Measurements from ENCODE around the gene ICAM1.
"Not testable (repeated sequence)": the region's sequence is repeated elsewhere in the genome, so short reads cannot be mapped to it uniquely, and the experiment has no call there.

The ICAM1 gene, protein sequence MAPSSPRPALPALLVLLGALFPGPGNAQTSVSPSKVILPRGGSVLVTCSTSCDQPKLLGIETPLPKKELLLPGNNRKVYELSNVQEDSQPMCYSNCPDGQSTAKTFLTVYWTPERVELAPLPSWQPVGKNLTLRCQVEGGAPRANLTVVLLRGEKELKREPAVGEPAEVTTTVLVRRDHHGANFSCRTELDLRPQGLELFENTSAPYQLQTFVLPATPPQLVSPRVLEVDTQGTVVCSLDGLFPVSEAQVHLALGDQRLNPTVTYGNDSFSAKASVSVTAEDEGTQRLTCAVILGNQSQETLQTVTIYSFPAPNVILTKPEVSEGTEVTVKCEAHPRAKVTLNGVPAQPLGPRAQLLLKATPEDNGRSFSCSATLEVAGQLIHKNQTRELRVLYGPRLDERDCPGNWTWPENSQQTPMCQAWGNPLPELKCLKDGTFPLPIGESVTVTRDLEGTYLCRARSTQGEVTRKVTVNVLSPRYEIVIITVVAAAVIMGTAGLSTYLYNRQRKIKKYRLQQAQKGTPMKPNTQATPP

DNA sequence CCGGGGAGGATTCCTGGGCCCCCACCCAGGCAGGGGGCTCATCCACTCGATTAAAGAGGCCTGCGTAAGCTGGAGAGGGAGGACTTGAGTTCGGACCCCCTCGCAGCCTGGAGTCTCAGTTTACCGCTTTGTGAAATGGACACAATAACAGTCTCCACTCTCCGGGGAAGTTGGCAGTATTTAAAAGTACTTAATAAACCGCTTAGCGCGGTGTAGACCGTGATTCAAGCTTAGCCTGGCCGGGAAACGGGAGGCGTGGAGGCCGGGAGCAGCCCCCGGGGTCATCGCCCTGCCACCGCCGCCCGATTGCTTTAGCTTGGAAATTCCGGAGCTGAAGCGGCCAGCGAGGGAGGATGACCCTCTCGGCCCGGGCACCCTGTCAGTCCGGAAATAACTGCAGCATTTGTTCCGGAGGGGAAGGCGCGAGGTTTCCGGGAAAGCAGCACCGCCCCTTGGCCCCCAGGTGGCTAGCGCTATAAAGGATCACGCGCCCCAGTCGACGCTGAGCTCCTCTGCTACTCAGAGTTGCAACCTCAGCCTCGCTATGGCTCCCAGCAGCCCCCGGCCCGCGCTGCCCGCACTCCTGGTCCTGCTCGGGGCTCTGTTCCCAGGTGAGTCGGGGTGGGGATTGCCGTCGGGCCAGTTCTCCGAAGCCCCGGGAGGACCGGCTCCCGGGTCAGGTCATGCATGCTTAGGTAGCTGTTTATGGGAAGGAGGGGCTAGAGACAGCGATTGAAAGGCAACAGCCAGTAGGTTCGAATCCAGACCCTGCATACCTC is at the start of gene ICAM1:
Gene ICAM1, plus strand, starts transcription at position 505 of the 779 bp plus-strand sequence. Its CDS starts 40 bp downstream, at position 545.
- no peak for DNase-seq

DNA sequence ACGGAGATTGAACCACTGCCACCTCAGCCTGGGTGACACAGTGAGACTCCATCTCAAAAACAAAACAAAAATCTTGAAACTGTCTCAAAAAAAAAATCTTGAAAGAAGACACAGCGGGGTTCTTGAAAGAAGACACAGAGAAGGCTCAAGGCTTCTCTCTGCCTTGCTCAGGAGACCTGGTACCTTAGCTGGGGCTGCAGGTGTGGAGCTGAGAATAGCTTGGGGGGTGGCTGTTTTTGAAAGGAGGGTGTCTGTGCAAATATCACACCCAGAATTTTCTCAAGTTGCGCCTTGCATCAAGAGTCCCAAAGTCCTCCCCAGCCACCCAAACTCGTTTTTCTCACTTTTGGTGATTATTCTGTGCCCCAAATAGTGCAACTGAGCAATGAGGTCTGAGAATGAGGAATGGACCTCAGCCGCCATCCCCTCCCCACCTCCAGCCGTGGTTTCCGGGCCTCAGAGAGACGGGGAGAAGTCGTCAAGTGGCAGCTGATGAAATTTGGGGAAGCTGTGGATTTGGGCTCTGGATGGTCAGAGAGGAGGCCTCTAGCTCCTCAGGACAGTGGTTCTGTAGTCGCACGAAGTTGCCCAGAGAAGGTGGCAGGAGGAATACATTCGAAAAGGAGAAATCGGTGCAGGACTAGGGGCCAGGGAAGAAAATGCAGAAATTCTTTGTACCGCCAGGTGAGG is 48.6 kb upstream of the ICAM1 start:
- no peak for DNase-seq

DNA sequence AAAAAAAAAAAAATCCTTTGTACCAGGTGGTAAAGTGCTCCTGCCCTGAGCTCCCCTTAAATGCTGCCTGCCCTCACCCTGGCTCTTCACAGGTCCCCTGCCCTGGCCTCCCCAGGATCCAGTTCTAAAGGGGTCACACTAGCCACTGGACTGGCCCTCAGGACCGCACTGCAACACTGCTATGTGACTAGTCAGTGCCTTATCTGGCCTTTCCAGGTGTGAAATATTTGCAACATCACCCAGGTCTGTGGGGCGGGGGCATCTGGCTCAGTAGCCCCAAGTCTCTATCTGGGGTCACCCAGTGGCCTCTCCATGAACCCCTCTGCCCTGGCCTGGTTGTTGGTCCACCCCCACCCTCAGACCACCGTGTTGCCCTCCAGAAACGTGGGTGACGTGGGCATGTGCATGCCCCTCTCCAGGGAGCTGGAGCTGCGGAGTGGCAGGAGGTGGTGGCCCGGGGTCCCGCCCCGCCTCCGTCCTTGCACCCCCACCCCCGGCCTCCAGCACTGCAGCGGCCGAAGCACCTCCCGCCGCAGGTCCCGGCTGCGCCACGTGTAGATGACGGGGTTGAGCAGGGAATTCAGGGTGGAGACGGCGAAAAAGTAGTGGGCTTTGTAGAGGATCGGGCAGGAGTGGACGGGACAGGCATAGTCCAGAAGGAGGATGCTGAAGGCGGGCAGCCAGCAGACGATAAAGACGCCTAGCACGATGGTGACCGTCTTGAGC is 47.3 kb upstream of the ICAM1 start:
- no peak for DNase-seq

DNA sequence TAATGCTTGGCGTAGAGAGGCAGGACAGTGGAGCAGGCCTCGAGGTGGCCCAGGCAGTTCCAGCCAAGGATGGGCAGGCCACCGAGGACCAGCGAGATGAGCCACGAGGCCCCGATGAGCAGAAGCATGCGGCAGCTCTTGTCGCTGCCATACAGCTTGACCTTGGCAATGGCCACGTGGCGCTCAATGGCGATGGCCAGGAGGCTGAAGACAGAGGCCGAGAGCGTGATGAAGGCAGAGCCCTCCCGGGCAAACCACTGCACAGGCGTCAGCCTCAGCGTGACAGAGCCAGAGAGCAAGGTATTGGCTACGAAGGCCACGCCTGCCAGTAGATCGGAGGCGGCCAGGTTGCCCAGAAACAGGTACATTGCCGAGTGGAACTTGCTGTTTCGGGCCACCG is 46.6 kb upstream of the ICAM1 start:
- no peak for DNase-seq

DNA sequence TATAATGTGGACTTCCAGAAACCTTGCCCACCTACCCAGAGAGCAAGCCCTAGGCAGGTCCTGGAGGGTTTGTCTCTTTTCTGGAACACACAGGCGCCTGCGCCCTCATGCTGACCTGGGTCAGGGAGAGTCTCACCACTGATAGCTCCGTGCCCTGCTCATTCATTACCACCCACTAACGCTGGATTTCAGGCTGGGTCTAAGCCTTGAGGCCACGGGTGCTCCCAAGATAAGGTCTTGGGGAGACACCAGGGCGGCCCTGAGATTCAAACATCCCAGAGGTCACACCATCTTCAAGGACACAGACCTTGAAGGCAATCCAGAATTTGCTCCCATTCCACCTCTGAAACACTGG is 44.9 kb upstream of the ICAM1 start:
- no peak for DNase-seq

DNA sequence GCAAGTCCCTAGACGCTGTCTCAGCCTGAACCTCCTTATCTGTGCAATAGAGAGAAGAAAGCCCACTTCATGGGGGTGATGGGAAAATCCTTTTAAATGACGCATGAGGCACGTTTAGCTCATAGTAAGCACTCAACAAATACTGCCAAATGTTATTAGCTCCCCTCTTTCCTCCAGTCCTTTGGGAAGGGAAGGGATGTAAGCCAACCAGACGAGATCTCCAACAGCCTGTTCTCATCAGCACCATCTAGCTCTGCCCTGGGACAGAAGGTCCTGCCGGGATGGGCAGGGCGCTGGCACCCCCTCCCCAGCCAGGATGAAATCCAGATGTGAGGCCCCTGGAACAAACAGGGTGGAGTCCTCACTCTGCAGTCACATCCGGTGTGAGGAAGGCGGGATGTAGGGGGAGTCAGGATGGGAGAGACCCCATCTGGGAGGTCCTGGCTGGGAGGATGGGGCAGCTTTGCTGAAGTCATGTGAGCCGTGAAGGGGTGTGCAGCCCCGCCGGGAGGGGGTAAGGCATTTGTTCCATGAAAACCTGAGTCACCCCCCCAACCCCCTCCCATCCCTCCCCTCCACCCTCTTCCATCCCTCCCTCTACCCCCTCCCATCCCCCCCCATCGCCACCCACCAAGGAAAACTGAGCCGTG is 44.4 kb upstream of the ICAM1 start:
- no peak for DNase-seq

DNA sequence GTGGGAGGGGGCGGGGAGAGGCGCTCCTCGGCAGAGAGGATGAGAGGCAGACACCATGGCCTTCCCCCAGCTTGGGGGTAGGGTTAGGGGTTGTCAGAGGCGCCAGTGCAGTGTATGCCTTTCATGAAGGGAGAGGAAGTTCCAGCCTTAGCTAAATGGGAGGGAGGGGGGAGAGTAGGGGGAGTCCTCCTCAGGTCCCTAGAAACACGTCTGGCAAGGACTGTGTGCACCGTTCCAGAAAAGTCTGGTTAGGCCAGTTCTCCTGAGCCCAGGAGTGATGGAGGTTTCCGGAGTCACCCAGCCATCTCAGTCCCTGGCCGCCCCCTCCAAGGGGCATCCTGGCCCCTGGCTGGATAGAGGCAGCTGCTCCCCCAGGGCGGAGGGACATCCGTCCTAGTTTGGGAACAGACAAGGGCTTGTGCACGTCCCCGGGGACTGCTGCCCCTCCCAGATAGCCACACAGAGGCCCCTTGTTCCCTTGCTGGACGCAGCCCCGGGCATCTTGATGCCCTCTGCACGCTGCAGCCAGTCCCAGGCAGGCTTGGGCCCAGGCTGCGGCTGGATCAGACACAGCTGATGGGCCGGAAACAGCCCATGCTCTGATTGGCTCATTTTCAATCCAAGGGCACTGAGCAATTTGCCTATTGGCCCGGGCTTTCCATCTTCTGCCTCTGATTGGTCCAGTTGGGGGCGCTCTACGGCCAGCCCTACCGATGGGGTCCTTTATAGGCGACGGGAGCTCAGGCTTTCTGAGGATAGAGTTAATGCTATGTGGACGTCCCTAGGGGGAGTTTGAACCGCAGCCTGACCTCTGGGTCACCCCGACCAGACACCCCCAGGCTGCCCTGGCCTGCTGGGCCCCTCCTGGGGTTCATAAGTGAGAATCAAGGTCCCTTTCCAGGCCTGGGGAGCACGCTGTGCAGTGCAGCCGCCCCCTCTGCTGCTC is 43.6 kb upstream of the ICAM1 start:
- no peak for DNase-seq

DNA sequence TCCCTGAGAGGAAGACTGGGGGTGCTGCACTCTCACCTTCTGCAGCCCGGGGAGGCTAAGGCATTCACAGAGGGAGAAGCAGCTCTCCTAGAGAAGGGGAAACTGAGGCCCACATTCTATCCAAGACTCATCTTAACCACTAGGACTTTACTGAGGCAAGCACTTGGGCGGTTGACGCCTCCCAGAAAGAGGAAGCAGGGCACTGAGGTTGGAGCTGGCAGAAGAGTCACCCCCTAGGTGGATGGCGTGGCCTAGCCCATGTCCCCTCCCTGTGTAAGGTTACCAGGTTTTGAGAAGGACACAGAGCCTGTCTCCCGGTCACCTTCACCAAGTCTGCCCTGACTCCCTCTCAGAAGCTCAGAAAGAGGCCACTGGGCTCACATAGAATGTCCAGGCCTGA is 42.5 kb upstream of the ICAM1 start:
- no peak for DNase-seq

DNA sequence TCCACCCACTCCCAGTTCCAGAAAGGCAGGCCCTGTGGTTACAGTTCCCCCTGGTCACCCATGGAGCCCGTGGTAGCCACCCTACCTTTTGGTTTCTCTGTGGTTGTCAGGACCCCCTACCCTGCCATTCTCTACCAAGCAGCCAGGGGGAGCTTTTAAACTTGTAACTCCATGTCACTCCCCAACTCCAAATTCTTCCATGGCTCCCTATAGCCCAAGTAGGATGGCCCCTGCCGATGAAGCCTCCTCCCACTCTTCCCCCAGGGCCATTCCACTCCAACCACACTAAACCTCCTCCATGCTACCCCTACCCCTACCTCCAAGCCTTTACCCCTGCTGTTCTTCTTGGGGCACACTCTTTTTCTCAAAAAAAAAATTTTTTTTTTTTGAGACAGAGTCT is 42.0 kb upstream of the ICAM1 start:
- no peak for DNase-seq

DNA sequence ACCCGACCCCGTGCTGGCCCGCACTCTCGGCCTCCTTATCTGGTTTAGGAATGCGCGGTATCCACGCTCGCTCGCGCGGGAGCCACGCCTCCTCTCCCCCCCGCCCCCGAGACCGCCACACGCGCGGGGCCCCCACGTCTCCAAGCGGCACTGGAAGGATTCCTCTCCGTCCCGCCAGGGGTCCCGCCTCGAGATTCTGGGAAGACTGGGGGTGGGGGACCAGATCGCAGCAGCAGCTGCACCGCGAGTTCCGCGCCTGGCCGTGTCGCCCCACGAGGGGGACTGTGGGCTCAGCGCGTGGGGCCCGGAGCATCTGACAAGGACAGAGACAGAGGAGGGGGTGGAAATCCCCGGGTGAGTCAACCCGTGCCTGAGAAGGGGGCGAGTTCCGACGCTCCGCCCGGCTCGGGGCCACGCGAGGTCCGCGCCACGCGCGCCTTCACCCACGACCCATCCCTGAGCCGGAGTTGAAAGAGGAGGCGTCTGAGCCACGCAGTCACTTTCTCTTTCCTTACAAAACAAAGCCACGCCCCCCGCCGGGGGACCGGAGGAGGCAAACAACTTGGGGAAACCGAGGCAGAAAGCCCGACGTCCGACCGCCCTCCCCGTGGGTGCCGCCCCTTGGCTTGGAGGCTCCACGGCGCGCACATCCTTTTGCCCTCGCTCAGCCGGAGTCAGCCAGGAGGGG is 40.6 kb upstream of the ICAM1 start:
- no peak for DNase-seq

DNA sequence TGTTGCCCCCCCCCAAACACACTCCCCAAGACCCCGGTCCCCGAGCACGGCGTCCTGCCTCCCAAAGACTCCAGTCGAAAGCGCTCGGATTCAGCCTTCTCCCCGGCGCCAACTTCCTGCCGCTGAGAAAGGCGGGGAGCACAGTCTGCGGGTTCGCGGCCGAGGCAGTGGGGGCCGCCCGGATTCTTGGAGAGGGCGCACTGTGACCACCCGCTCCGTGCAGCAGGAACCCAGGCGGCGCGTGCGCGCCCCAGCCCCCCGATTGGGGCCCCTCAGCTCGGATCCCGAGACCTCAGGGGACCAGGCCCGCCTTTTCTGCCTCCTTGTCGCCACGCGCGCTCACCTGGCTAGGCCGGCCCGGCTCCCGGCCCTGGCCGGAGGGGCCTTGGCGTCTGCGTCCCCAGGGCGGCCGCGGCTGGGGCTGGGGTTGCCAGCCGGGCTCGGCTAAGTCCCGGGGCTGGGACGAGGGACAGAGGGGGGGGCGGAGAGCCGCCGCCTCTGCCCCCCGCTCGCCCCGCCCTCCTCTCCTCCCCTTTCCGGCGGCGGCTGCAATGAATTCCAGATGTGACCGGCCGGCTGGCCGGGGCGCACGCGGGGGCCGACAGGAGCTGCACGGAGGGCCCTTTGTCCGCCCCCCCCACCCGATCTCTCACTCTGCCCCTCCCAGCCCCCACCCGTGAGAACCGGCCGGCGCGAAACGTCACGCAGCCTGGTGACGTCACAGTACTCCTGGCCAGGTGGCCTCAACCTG is 39.9 kb upstream of the ICAM1 start, which contains the start of gene S1PR2:
Gene S1PR2, minus strand, starts transcription at position 471 of the 751 bp plus-strand sequence. CDS start 6,426 bp downstream, outside the sequence.
- DNase-seq = peak; percentile 60

DNA sequence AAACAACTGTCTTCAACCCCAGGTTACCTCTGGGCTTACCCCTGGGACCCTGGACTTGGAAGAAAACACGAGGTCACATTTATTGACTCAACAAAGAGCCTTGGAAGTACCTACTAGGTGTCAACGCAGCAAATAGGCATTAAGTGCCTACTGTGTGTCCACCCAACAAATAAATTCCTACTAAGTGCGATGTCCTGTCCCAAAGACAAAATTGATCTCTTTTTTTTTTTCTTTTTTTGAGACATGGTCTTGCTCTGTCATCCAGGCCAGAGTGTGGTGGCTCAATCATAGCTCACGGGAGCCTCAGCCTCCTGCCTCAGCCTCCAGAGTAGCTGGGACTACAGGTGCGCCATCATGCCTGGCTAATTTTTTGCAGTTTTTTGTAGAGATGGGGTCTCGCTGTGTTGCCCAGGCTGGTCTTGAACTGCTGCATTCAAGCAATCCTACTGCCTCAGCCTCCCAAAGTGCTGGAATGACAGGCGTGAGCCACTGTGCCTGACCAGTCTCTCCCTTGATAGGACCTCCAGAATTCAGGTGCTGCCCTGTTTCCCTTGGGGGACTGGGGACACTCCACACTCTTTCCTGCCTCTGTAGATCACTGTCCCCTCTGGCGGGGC is 39.2 kb upstream of the ICAM1 start:
- DNase-seq = no peak

DNA sequence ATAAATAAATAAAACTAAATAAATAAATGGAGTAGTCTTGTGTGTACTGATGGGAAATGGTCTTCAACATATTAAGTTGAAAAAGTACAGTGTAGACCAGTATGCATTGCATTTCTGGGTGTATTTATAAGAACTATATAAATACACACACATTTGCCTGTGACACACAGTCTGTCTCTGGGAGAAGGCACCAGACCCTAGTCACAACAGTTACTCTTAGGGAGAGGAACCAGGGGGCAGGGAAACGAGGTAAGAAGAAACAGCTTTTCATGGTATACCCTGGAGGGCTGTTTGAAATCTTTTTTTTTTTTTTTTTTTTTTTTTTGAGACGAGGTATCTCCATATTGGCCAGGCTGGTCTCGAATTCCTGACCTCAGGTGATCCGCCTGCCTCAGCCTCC is 37.0 kb upstream of the ICAM1 start:
- no peak for DNase-seq

DNA sequence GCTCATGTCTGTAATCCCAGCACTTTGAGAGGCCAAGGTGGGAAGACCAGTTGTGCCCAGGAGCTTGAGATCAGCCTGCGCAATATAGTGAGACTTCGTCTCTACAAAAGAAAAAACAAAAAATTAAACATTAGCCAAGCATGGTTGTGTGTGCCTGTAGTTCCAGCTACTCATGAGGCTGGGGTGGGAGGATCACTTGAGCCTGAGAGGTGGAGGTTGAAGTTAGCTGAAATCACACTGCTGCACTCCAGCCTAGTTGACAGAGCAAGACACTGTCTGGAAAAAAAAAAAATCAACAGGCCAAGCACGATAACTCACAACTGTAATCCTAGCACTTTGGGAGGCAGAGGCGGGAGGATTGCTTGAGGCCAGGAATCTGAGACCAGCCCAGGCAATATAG is 35.9 kb upstream of the ICAM1 start:
- DNase-seq = no peak

DNA sequence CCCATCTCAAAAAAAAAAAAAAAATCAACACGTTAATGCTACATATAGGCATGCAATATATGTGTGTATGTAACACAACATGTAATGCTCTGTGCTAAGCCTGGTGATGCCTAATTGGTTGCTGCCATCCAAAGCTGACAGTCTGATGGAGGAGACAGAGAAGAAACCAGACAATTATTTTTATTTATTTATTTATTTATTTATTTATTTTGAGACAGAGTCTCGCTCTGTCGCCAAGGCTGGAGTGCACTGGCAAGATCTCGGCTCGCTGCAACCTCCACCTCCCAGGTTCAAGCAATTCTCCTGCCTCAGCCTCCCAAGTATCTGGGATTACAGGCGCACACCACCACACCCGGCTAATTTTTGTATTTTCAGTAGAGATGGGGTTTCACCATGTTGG is 35.5 kb upstream of the ICAM1 start:
- DNase-seq = not testable (repeated sequence)

DNA sequence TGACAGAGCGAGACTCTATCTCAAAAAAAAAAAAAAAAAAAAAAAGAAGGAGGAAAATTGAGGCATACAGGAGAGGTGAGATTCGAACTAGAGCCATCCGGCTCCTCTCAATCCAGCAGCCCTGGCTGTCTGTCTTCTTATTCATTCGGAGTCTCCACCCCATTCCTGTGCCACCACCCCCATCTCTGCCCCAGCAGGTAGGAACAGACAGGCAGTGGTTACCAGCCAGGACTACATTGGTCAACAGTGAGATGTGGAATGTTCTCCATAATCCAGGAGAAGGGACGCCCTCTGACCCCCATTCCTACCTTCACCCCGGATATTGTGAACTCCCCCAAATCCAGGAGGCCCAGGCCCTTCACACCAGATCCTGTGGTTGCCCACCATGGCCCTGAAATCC is 33.2 kb upstream of the ICAM1 start:
- DNase-seq = no peak

DNA sequence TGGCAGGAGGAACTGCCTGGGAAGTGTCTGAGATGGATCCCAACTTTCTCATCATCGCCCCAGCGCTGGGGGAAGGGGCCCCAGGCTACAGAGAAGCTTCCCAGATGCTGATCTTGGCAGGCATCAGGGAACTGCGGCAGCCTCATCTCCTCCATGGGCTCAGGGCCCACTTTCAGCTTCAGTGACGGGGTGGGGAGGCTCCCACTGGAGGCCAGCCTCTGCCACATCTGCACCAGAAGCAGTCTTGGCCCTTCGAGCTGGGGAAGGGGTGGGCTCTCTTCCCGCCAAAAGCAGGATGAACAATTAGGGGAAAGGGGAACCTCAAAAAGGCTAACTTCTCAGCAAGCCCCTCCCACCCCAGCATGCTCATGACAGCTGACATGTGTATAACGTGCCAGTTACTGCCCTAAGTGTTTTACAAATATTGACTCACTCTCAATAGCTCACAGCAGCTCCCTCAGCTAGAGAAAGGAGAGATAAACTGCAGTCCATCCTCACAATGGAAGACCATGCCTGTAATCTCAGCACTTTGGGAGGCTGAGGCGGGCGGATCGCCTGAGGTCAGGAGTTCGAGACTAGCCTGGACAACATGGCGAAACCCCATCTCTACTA is 32.6 kb upstream of the ICAM1 start:
- no peak for DNase-seq

DNA sequence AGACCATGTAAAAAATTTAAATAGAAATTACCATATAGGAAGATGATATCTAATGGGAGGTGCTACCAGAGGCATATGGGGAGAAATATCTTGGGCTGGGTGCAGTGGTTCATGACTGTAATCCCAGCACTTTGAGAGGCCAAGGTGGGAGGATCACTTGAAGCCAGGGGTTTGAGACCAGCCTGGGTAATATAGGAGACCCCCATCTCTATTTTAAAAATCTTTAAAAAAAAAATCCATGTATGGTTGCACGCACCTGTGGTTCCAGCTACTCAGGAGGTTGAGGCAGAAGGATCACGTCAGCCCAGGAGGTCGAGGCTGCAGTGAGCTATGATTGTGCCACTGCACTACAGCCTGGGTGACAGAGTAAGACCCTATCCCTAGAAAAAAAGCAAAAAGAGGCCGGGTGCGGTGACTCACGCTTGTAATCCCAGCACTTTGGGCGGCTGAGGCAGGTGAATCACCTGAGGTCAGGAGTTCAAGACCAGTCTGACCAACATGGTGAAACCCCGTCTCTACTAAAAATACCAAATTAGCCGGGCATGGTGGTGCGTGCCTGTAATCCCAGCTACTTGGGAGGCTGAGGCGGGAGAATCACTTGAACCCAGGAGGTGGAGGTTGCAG is 29.0 kb upstream of the ICAM1 start:
- DNase-seq = not testable (repeated sequence)
